ENCODE data around the gene TBKBP1.

TBKBP1 gene

DNA sequence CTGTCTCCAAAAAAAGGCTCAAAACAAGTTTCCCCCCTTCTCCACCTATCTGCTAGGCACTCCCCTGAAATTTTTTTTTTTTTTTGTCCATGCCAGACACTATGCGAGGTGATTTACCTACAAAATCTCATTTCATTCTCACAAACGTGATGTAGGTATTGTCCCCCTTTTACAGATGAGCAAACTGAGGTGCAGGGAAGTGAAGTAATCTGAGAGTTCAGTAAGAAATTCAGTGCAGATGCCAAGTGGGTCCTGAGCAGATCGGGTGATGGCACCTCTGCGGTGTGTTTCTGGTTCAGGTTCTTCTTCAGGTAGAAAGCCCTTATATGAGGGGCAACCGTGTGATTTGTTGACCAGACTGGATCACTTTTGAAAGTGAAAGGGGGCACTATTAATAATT is 9.7 kb downstream of the TBKBP1 start:
- no peaks in the 10 kb centered on the region for H3K9me3 ChIP-seq (ENCODE audit: insufficient read depth, low read length, severe bottlenecking)
- H3K27ac ChIP-seq (ENCODE audit: low read length): no peak overlapping the region
- TF ChIP-seq, protein P1, sequence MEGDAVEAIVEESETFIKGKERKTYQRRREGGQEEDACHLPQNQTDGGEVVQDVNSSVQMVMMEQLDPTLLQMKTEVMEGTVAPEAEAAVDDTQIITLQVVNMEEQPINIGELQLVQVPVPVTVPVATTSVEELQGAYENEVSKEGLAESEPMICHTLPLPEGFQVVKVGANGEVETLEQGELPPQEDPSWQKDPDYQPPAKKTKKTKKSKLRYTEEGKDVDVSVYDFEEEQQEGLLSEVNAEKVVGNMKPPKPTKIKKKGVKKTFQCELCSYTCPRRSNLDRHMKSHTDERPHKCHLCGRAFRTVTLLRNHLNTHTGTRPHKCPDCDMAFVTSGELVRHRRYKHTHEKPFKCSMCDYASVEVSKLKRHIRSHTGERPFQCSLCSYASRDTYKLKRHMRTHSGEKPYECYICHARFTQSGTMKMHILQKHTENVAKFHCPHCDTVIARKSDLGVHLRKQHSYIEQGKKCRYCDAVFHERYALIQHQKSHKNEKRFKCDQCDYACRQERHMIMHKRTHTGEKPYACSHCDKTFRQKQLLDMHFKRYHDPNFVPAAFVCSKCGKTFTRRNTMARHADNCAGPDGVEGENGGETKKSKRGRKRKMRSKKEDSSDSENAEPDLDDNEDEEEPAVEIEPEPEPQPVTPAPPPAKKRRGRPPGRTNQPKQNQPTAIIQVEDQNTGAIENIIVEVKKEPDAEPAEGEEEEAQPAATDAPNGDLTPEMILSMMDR (IDR thresholded peaks at IDR 0.05; ENCODE audit: borderline replicate concordance, extremely low read depth, low read length, poor library complexity, severe bottlenecking): no peak
- TF ChIP-seq EZH2 (IDR thresholded peaks at IDR 0.05; ENCODE audit: borderline replicate concordance, low read depth, low read length, severe bottlenecking): no peak
- H3K4me3 ChIP-seq (ENCODE audit: low read depth in 1 of 2, low read length in 2 of 2): no peak overlapping the region
- no peaks in the 10 kb centered on the region for H3K79me2 ChIP-seq (ENCODE audit: insufficient read depth, low read length)
- DNase-seq (no peak), ATAC-seq (ENCODE audit: insufficient read depth, low read depth) (no peak)
- no peak overlapping the region for H3K4me2 ChIP-seq (ENCODE audit: insufficient read depth, low read length)
- H4K20me1 ChIP-seq (ENCODE audit: insufficient read depth, low read length): peaks cover 7% of the 10 kb centered on the region
- H3K27me3 ChIP-seq (ENCODE audit: insufficient read depth, low read length, poor library complexity): no peaks in the 10 kb centered on the region
- no peak overlapping the region for H3K9ac ChIP-seq (ENCODE audit: low read depth, low read length)
- no peaks in the 10 kb centered on the region for H3K36me3 ChIP-seq (ENCODE audit: insufficient read depth, low read length)
- no peak overlapping the region for H2AFZ ChIP-seq (ENCODE audit: low read depth, low read length)
- H3K4me1 ChIP-seq (ENCODE audit: insufficient read depth, low read length): 0 out of 2 replicates have a peak, but pooled peaks cover 3% of the 10 kb centered on the region

DNA sequence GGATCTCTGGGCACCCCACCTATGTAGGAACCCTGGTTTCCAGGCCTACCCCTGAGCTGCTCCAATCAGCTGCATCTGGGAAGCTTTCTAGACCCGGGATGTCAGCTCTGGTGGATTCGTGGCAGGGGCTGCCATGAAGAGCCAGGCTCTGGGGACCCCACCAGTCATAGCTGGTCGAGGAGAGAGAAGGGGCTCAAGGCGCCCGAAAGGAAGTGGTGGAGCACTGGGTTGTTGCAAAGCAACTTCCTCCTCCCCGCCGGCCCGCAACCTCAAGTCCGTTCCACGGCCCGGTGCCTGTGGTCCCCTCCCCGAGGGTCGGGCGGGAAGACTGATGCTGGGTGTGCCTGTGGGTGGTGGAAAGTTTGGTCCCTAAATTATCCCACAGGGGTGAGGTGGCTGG is 10.2 kb downstream of the TBKBP1 start:
- no peak for DNase-seq
- no peak overlapping the region for H3K4me3 ChIP-seq (ENCODE audit: low read depth in 1 of 2, low read length in 2 of 2)

GRCh38 chr17:47704736-47705135 is 10.8 kb downstream of the TBKBP1 start:
- DNase-seq (no peak), ATAC-seq (ENCODE audit: insufficient read depth, low read depth) (no peak)
- no peak for TF ChIP-seq EZH2 (IDR thresholded peaks at IDR 0.05; ENCODE audit: borderline replicate concordance, low read depth, low read length, severe bottlenecking)
- TF ChIP-seq, protein P1 (IDR thresholded peaks at IDR 0.05; ENCODE audit: borderline replicate concordance, extremely low read depth, low read length, poor library complexity, severe bottlenecking): no peak
- no peaks in the 10 kb centered on the region for H3K79me2 ChIP-seq (ENCODE audit: insufficient read depth, low read length)
- no peaks in the 10 kb centered on the region for H3K9me3 ChIP-seq (ENCODE audit: insufficient read depth, low read length, severe bottlenecking)
- no peak overlapping the region for H2AFZ ChIP-seq (ENCODE audit: low read depth, low read length)
- 0 out of 2 replicates have a peak, but pooled peaks cover 3% of the 10 kb centered on the region for H3K4me1 ChIP-seq (ENCODE audit: insufficient read depth, low read length)
- H4K20me1 ChIP-seq (ENCODE audit: insufficient read depth, low read length): peaks cover 4% of the 10 kb centered on the region
- H3K36me3 ChIP-seq (ENCODE audit: insufficient read depth, low read length): no peaks in the 10 kb centered on the region
- H3K4me3 ChIP-seq (ENCODE audit: low read depth in 1 of 2, low read length in 2 of 2): no peak overlapping the region
- no peak overlapping the region for H3K9ac ChIP-seq (ENCODE audit: low read depth, low read length)
- H3K27me3 ChIP-seq (ENCODE audit: insufficient read depth, low read length, poor library complexity): no peaks in the 10 kb centered on the region
- H3K27ac ChIP-seq (ENCODE audit: low read length): no peak overlapping the region
- H3K4me2 ChIP-seq (ENCODE audit: insufficient read depth, low read length): no peak overlapping the region

More for the DNA sequence above, 10.2 kb downstream of the TBKBP1 start:
- peaks cover 5% of the 10 kb centered on the region for H4K20me1 ChIP-seq (ENCODE audit: insufficient read depth, low read length)
- H3K9me3 ChIP-seq (ENCODE audit: insufficient read depth, low read length, severe bottlenecking): no peaks in the 10 kb centered on the region
- no peak overlapping the region for H3K9ac ChIP-seq (ENCODE audit: low read depth, low read length)
- no peak for ATAC-seq (ENCODE audit: insufficient read depth, low read depth)
- H3K27ac ChIP-seq (ENCODE audit: low read length): no peak overlapping the region
- no peaks in the 10 kb centered on the region for H3K36me3 ChIP-seq (ENCODE audit: insufficient read depth, low read length)
- H2AFZ ChIP-seq (ENCODE audit: low read depth, low read length): no peak overlapping the region
- no peak for TF ChIP-seq EZH2 (IDR thresholded peaks at IDR 0.05; ENCODE audit: borderline replicate concordance, low read depth, low read length, severe bottlenecking)
- TF ChIP-seq, protein P1 (IDR thresholded peaks at IDR 0.05; ENCODE audit: borderline replicate concordance, extremely low read depth, low read length, poor library complexity, severe bottlenecking): no peak
- no peak overlapping the region for H3K4me2 ChIP-seq (ENCODE audit: insufficient read depth, low read length)
- 0 out of 2 replicates have a peak, but pooled peaks cover 3% of the 10 kb centered on the region for H3K4me1 ChIP-seq (ENCODE audit: insufficient read depth, low read length)
- no peaks in the 10 kb centered on the region for H3K27me3 ChIP-seq (ENCODE audit: insufficient read depth, low read length, poor library complexity)
- H3K79me2 ChIP-seq (ENCODE audit: insufficient read depth, low read length): no peaks in the 10 kb centered on the region
